Mesodermal cell (in vitro differentiated cells): Measurements from ENCODE around the gene CR1. TPM values are rescaled to one million over a fixed set of nuclear protein-coding genes. Genes with fewer than 3 reads are reported as not detected.

ENCODE experiments used
- H3K27ac ChIP-seq: 2 replicates; pipeline ENCODE4 v1.7.0; 2013; ENCODE audit warnings: mild to moderate bottlenecking, low read depth, low read length, moderate library complexity; ENCODE audit not compliant: severe bottlenecking
- H3K36me3 ChIP-seq: 2 replicates; pipeline ENCODE4 v1.7.1; 2013; ENCODE audit warnings: mild to moderate bottlenecking, low read length, moderate library complexity; ENCODE audit not compliant: control insufficient read depth, insufficient read depth
- H3K4me1 ChIP-seq: one replicate; pipeline ENCODE4 v1.7.1; 2013; ENCODE audit warnings: mild to moderate bottlenecking, low read length; ENCODE audit not compliant: insufficient read depth, control insufficient read depth, poor library complexity, severe bottlenecking
- H3K4me3 ChIP-seq: 2 replicates; pipeline ENCODE4 v1.7.0; 2013; ENCODE audit warnings: low read length, control low read depth, mild to moderate bottlenecking; ENCODE audit not compliant: insufficient read depth, poor library complexity, severe bottlenecking; ENCODE audit errors: extremely low read depth
- H3K9me3 ChIP-seq: 2 replicates; pipeline ENCODE4 v1.7.1; 2013; ENCODE audit warnings: mild to moderate bottlenecking, low read length, moderate library complexity; ENCODE audit not compliant: control insufficient read depth
- WGBS, 2 experiments: methylation state at CpG; one replicate each; pipeline ENCODE4 v1.1.5; 2013; ENCODE audit warnings: missing lambda C conversion rate in 2 of 2; ENCODE audit not compliant: insufficient coverage in 2 of 2; 5-methylcytosine and 5-hydroxymethylcytosine counted together
- polyA plus RNA-seq, 2 experiments: library from polyadenylated mRNA; stranded (reverse); fragments of 50-300 nt; gene quantifications; one replicate each; pipeline ENCODE4 v1.2.3, GENCODE V29; 2013

CR1 gene
- polyA plus RNA-seq (2013, experiment 1 of 2) = 0.07 TPM
- polyA plus RNA-seq (2013, experiment 2 of 2) = 0.10 TPM

- H3K9me3 ChIP-seq = no peaks in the 10 kb centered on the region
- H3K4me3 ChIP-seq = peak within 1 kb of the TSS; percentile 44
- H3K36me3 ChIP-seq = no peaks in the 10 kb centered on the region
- peaks cover 4% of the 10 kb centered on the region for H3K4me1 ChIP-seq
- no peak within 1 kb of the TSS for H3K27ac ChIP-seq
- 2 to 3% methylated on average over 49 to 51 of the region's 68 CpGs for WGBS, 2 experiments
Observed at GRCh38 chr1:207495801-207496792, at the start of gene CR1. TSS of gene CR1 (plus strand) at chr1:207496157. CDS start at chr1:207496268, 111 bp downstream.

- Histone ChIP-seq H3K9me3 (no peaks in the 10 kb centered on the region), H3K36me3 (no peaks in the 10 kb centered on the region), H3K4me3 (no peak overlapping the region), H3K27ac (no peak overlapping the region), H3K4me1 (no peaks in the 10 kb centered on the region)
- 40 to 50% methylated on average over 1 of the region's 1 CpG for WGBS, 2 experiments
Observed at GRCh38 chr1:207453710-207454045, 42.3 kb upstream of the CR1 start.

GRCh38 chr1:207454046-207454964, 41.7 kb upstream of the CR1 start, which contains the start of gene CR2:
TSS of gene CR2 (plus strand) at chr1:207454328. CDS start at chr1:207454419, 91 bp downstream.
- Histone ChIP-seq H3K4me3 (peak within 1 kb of the TSS; percentile 15), H3K9me3 (no peaks in the 10 kb centered on the region), H3K27ac (no peak within 1 kb of the TSS), H3K4me1 (no peaks in the 10 kb centered on the region), H3K36me3 (no peaks in the 10 kb centered on the region)
- WGBS, 2 experiments = 2% methylated on average over 43 to 64 of the region's 75 CpGs

GRCh38 chr1:207455183-207455754, 40.7 kb upstream of the CR1 start:
- no peaks in the 10 kb centered on the region for H3K36me3 ChIP-seq
- no peak overlapping the region for H3K27ac ChIP-seq
- no peaks in the 10 kb centered on the region for H3K4me1 ChIP-seq
- H3K4me3 ChIP-seq = no peak overlapping the region
- WGBS, 2 experiments = 65 to 69% methylated on average over 5 of the region's 6 CpGs
- no peaks in the 10 kb centered on the region for H3K9me3 ChIP-seq

- Histone ChIP-seq H3K36me3 (no peaks in the 10 kb centered on the region), H3K9me3 (no peaks in the 10 kb centered on the region), H3K4me1 (no peaks in the 10 kb centered on the region), H3K4me3 (no peak overlapping the region), H3K27ac (no peak overlapping the region)
- WGBS, 2 experiments = 83 to 90% methylated on average over 1 of the region's 1 CpG
Observed at GRCh38 chr1:207458414-207458813, 37.5 kb upstream of the CR1 start.

- Histone ChIP-seq H3K9me3 (no peaks in the 10 kb centered on the region), H3K4me3 (no peak overlapping the region), H3K27ac (no peak overlapping the region), H3K4me1 (no peaks in the 10 kb centered on the region), H3K36me3 (no peaks in the 10 kb centered on the region)
- WGBS, 2 experiments = 94 to 100% methylated on average over 2 of the region's 2 CpGs
Observed at GRCh38 chr1:207459008-207459407, 36.9 kb upstream of the CR1 start.

- no peaks in the 10 kb centered on the region for H3K36me3 ChIP-seq
- no CpG with 5 or more reads among the region's 1 CpG for WGBS, 2 experiments
- no peak overlapping the region for H3K27ac ChIP-seq
- H3K9me3 ChIP-seq = no peaks in the 10 kb centered on the region
- H3K4me1 ChIP-seq = no peaks in the 10 kb centered on the region
- no peak overlapping the region for H3K4me3 ChIP-seq
Observed at GRCh38 chr1:207461649-207462048, 34.3 kb upstream of the CR1 start.

- no peaks in the 10 kb centered on the region for H3K9me3 ChIP-seq
- H3K4me3 ChIP-seq = no peak overlapping the region
- no peak overlapping the region for H3K27ac ChIP-seq
- H3K4me1 ChIP-seq = no peaks in the 10 kb centered on the region
- no peaks in the 10 kb centered on the region for H3K36me3 ChIP-seq
Observed at GRCh38 chr1:207462535-207462934, 33.4 kb upstream of the CR1 start.

GRCh38 chr1:207463021-207463420, 32.9 kb upstream of the CR1 start:
- no peaks in the 10 kb centered on the region for H3K36me3 ChIP-seq

GRCh38 chr1:207463571-207463970, 32.4 kb upstream of the CR1 start:
- Histone ChIP-seq H3K4me3 (no peak overlapping the region), H3K9me3 (no peaks in the 10 kb centered on the region), H3K4me1 (no peaks in the 10 kb centered on the region), H3K27ac (no peak overlapping the region), H3K36me3 (no peaks in the 10 kb centered on the region)
- WGBS, 2 experiments = no CpG with 5 or more reads among the region's 3 CpGs

More at GRCh38 chr1:207463021-207463420, 32.9 kb upstream of the CR1 start:
- no peak overlapping the region for H3K4me3 ChIP-seq
- no peak overlapping the region for H3K27ac ChIP-seq
- no peaks in the 10 kb centered on the region for H3K9me3 ChIP-seq
- no peaks in the 10 kb centered on the region for H3K4me1 ChIP-seq
